HG03342 (cell line): ENCODE measurements around the gene CELSR1.
"Not testable (repeated sequence)": the region's sequence is repeated elsewhere in the genome, so short reads cannot be mapped to it uniquely, and the experiment has no call there.

ENCODE experiments used
- ATAC-seq: cut with Tn5 transposase; IDR thresholded peaks from one replicate; pipeline ENCODE4 v1.9.1; 2021; ENCODE audit warnings: mild to moderate bottlenecking, moderate library complexity; ENCODE audit not compliant: unreplicated experiment

Gene CELSR1

DNA sequence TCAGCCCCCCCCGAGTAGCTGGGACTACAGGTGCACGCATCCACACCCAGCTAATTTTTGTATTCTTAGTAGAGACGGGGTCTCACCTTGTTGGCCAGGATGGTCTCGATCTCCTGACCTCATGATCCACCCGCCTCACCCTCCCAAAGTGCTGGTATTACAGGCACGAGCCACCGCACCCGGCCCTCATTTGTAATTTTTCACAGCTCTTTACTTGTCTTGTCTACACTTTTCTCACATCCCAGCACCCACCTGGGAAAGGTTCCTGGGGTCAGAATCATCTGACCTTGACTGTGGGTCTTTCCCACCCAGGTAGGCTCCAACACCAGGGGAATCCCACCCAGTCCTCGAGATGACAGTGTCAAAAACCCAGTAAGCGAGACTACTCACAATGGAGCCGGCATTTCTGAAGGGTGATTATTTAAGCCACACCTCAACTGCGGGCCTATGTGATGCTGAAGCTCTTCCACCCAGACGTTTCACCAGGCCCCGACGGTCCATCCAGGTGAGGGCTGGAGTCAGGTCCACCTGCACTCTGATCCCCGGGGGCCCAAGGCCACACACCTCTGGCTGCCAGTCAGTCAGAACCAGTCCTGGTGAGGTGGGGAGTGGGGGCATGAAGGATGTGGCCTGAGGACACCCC, 23.4 kb downstream of the CELSR1 start:
- ATAC-seq: no peak

DNA sequence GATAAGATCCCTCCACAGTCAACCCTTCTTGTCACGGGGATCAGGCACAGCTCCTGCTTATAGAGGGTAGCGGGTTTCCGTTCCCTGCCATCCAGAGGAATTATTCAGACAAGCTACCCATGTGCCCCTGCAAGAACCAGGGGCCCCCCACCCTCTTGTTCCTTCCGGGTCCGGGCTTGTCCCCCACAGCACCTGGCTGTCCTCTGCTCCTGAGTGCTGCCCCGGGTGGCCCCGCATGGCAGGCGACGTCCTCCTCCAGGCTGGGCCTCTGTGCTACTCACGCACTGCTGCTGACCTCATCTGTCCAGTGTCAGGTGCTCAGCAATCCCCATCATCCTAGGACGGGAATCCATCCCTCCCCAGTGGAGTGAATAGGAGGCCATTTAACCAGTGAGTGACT, 24.7 kb downstream of the CELSR1 start:
- ATAC-seq: no peak

DNA sequence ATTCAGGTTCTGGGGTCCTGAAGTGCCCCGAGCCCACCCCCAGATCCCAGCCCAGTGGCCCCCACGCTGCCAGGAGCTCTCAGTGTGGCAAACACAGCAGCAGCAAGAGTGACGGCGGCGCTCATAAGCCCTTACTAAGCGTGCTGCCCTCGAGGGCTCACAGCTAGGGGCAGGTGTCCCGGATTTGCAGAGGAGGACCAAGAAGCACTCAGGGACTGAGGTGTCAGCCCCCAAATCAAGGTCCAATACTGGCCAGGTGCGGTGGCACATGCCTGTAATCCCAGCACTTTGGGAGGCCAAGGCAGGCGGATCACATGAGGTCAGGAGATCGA, 25.4 kb downstream of the CELSR1 start:
- no peak for ATAC-seq

DNA sequence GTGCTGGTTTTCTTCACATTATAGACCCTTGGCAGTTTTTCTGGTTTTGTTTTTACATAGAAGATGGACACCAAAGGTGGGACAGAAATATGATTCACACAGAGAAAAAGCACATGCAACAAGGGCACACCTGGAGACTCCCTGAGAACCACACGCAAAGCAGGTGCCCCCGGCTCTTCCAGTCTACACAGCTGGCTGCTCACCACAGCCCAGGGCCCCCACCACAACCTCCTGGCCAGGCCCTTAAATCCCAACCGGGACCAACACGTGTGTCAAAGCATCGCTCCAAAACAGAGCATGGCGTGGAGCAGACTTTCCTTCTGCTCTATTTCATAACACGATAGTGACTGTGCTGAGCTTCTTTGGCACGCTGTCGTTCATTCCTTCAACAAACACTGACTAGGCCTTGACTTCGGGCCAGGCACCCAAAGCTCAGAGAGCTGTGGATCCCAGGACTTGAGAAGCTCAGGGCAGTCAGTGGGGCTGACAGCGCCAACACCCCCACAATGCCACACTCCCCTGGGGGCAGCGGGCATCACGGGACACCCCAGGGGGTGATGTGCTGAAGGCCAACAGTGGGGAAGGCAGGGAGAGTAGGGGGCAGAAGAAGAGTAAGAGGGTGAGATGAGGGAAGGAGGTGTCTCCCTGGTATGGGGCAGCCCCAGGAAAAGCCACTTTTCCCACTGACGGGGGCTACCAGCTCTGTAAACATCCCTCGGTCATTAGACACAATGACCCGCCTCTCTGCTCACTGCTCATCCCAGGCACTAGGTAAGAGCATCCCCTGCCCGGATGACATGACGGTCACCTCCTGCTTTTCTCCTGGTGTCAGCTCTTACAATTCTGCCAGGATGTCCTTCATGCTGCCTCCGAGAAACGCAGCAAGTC, 26.0 kb downstream of the CELSR1 start:
- ATAC-seq: no peak

DNA sequence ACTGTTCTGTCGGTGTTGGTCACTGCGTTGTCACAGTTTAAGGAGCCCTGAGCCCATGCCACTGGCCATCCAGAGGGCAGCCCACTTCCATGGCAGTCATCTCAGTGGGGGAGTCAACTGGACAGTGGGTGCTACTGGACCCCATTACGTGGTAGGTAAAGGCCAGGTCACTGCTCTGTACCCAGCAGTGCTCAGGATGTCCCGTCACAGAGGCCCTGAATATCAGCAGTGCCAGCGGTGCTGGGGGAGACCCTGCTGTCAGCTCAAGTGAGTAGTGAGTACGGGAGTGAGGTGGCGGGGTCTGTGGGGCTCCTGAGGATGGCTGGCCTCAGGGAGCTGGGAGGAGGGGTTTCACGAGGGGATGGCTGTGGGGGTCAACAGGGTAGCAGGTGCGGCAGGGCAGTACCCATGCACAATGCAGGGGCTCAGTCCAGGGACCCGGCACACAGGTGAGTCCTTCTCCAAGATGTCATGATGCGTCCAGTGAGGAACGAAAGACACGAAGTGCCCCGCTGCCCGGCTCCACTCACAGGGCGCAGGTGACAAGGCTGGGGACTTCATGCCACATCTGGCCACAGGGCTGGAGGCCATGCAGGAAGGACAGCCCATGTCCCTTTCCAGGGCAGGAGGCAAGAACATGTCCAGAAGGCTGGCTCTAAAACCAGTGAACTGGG, 27.9 kb downstream of the CELSR1 start:
- ATAC-seq: no peak

DNA sequence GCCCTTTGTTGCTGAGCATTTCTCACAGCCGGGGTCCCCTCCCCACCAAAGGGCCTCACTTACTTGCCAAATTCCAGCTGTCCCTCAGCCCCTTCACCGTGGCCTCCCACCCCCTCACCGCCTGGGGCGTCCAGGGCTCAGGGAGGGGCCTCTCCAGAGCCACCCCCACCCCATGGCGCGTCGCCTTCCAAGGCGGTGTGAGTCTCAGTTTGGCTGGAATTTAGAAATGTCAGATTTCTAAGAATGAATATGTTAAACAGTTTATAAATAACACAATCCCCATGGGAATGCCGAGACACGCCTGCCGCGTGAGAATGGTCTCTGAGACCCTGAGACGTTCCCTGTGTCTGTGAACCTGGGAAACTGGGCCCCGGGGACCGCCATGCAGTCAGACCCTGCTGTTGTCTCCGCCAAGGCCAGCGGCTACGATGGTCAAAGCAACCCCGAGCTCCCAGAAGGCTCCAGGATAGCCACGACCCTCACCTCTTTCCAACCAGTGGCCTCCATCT, 28.9 kb downstream of the CELSR1 start:
- no peak for ATAC-seq

DNA sequence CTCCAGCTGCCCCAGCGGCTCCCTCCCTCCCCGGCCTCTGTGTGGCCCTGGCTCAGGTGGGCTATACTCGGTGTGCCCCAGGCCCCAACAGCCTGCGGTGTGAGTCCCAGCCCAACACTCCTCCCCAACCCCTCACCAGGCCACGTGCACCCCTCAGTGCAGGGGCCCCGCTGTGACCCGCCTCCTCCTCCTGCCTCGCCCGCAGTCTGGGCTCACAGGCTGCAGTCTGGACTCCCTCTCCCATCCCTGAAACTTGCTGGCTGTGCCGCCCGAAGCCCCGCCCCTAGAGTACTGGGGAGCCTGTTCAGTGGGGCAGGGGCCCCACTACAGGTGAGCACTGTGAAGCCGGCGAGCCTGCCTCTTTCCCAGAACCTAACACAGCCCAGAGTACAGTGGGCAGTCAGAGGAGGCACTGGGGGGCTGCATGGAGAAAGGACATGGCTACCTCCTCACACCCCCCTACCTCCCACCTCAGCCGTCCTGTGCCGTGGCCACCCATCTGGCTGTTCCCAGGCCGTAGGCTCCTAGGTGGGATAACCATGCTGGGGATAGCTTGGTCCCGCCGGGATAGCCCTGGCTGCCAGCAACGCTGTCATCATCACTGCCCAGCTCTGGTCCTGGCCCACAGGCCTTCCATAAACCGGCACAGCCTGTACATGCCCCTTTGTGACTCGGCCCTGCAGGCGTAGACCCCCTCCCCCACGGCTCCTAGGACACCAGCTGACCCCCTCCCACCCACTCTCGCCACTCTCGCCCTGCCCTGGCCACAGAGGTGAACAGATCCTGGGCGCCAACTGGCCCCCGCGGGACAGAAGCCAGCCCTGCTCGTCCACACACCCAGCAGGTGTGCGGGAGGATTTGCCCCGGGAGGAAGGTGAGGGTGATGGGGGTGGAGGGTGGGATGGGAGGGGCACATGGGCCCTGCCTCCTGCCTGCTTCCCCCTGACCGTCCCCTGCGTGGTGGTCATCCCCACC, 29.7 kb downstream of the CELSR1 start:
- no peak for ATAC-seq

DNA sequence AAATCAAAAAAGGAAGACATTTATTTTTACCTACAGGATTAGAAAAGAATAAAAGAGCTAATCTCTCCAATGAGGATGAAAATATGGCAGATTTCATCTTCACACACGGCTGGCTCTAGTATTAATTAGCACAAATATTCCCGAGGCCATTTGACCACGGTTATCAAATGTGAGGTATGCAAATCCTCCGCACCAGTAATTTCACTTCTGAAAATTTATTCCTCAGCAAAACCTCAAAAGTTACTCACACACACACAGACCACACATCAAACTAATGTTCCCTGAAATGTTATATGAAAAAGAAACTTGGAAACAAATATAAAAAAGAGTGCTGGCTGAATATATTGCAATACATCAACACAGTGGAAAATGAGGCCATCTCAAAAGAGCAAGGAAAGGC, 32.8 kb downstream of the CELSR1 start:
- no peak for ATAC-seq

DNA sequence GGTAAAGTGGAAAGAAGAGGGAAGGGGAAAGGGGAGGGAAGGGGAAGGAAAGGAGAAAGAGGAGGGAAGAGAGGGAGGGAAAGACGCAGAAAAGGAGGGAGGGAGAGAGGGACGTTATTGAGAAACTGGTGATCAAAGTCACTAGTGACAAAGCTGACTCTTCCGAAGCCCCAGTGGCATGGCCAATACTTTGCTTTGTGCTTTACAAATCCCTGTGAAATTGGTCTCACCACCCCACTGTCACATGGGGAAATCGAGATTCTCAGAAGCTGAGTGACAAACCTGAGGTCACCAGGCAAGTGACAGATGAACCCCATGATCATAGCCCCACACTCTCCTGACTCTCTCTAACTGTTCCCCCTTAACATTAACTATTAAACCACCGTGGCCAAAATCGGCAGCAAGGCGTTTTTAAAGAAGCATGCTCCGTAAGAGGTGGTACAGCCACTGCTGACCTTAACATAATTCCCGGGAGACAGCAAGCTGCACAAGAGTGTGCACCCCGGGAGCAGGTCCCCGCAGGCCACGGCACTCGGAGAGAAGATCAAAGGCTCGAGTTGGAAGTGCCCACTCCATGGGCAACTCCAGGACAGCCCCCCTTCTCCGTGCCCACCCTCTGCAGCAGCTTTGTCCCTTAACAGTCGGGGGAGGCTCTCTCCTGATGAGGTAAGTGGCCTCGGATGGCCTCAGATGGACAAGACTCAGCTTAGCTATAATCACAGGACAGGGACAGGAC, 34.8 kb downstream of the CELSR1 start:
- no peak for ATAC-seq

DNA sequence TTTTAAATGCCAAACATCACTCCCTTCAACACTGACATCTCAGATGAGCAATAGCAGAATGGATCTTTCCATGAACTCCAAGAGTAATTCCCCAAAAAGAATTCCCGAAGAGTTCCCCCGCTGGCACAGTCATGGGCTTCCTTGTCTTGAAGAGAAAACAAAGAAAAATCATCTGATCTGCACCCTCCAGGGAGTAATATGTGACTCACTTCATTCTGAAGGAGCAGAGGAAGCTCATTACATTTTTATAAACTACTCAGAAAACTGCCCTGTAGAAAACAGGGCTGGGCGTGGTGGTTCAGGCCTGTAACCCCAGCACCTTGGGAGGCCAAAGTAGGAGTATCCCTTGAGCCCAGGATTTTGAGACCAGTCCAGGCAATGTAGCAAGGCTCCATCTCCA, 35.7 kb downstream of the CELSR1 start:
- no peak for ATAC-seq

DNA sequence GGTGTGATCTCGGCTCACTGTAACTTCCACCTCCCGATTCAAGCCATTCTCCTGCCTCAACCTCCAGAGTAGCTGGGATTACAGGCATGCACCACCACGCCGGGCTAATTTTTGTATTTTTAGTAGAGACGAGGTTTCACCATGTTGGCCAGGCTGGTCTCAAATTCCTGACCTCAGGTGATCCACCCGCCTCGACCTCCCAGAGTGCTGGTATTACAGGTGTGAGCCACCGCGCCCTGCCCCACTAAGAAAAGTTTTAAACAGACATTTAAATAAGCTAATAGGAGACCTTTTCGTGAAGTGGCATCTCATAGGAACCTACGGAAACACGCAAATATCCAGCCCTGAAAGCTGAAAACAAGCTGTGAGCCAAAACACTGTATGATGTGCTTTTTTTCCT, 36.2 kb downstream of the CELSR1 start:
- ATAC-seq: not testable (repeated sequence)

DNA sequence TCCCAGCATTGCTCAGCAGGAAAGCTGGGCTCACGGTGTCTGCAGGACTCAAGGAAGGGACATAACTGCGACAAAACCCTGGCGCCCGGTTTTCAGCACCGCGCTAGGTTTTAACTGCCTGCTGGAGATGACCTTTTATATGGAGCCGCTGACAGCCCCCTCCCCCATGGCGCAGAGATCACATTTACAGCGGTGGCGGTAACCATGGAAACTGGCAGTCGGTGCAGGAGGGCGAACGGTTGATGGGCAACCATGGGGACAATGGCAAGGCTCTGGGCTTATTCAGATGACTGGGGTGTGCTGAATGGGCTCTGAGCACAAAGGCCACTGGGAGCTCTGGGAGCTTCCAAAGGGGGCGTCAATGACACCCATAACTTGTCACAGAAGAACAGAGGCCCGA, 37.2 kb downstream of the CELSR1 start:
- no peak for ATAC-seq

DNA sequence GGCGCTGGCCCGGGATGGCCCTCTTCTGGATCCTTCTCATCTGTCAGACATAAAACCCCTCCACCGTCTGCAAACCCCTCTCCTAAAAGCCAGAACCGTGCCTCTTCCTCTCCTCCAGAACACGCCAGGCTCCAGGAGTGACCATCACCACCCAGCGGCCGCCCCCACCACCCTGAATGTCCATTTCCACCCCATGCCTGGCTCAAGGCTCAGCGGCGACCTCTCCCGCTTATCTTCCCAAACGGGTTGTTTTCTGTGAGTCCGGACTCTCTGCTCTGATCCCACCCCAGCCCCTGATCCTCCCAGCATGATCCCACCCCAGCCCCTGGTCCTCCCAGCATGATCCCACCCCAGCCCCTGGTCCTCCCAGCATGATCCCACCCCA, 37.6 kb downstream of the CELSR1 start:
- no peak for ATAC-seq

DNA sequence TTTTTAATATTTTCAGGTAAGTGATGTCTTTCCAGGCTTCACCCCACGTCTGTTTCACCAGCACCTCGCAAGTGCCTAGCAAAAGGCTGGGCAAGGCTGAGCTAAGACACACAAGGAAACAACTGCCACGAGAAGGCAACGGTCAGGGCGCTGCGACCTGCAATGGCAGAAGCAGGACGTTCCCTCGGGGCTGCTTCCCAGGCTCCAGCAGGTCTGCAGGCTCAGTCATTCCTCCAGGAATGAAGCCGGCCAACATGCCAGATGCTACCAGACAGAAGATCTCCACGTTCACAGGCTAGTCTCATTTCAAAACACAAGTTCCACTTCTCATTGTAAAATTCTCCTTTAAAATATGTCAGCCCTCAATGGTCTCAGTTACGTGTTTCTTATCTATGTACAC, 45.5 kb downstream of the CELSR1 start:
- no peak for ATAC-seq

DNA sequence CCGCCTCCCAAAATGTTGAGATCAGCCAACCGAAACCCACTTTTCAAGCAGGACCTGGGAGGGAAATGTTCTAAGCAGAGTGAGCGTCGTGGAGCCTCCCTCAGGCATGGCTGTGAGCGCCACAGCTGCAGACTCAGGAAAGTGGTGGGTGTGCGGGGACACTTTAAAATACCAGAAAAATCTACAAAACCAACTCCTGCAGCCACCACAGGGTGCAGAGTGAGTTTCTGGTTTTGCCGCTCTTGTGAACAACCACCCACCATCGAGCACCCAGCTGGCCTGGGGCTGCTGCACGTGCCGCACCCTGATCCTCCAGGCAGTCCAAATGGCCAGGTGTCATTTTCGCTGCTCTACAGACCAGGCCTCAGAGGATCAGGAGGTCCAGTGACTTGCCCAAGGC, 46.9 kb downstream of the CELSR1 start:
- ATAC-seq: no peak

DNA sequence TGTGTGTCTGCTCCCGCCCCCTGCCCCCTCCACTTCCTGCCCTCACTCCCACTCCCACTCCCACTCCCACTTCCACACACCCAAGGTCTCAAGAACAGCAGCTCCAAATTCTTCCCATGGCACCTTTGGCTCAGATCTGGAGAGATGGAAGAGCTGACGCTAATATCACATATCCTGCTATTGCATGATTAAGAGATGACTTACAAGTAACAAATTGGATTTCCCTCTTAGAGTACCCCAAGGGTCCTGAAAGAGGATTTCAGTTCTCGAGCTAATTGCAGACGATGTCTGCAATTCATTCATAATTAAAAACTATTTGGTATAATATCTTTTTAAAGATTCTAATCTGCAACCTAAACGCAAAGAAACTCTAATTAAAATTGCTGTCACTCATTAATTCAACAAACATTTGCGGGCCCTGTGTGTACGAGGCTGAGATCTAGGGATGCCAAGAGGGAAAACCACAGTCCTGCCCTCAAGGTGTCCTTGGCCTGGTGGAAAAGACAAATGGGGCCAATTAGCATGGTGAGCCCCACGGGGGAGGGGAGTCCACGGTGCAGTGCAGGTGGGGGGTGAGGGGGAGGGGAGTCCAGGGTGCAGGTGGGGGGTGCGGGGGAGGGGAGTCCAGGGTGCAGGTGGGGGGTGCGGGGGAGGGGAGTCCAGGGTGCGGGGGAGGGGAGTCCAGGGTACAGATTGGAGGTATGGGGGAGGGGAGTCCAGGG, 50.3 kb downstream of the CELSR1 start:
- ATAC-seq: no peak

DNA sequence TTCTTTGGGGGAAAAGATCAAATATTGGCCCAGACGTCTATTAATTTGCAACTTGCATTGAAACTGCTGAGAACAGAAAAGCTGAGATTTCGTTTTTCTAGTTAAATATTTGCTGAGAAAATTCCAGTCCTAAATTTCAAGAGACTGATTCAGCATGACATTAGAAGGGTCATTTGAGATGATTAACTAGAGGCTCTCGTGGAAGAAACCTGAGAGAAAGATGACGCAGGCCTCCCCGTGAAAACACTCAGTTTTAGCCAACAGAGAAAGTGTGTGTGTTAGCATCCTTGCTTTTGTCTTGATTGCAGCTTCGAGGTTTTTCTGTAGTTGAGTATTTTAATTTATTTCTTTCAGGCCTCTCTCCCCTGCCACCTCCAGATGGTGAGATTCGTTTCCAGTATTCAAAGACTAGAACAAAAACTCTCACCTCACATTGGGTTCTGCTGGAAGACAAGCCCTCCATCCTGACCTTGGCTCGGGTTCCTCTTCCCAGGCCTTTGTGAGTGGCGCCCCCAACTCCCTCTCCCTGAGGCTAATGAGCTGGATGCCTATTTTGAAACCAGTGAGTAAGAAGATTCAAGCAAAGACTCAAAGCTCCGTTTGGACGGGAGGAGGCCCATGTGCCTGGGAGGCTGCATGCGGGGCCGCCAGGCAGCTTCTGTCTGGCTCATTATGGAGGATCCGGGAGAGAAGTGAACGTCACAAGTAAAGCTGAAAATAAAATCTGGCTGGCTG, 52.4 kb downstream of the CELSR1 start:
- ATAC-seq: no peak

DNA sequence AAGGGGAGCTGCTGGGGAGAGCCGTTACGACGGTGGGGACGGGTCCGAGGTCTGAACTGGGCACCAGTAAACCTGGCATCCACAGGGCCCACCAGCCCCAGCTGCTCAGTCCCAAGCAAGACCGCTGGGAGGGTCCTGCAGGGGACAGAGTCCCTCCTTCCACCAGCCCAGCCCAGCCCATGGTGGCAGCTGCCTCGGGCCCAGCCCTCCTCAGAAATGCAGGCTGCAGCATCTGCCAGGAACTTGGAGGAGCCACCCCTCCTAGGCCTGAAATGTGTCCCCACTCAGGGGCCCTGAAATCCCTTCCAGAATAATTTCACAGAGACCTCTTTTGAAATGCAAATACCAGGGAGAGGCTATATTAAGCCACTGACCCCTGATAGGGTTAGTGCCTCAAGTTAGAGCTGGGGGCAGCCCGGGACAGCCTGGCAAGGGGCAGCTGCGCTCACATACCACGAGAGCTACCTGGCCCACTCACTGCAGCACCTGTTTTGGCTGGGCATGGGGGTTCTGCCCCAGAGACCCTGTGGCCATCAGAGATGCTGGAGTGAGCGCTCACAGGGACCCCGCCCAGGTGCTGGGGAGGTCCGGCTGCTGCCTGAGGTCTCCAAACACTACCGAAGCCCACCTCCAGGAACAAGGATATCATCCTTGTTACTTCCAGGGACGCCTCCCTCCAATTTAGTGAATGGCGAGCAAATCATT, 53.1 kb downstream of the CELSR1 start:
- no peak for ATAC-seq
